ENCODE measurements around the gene RFC3. TPM values are rescaled to one million over a fixed set of nuclear protein-coding genes. Genes with fewer than 3 reads are reported as not detected.

The RFC3 gene
- total RNA-seq, 1 donor from 2014 or later = 82.7 TPM

DNA sequence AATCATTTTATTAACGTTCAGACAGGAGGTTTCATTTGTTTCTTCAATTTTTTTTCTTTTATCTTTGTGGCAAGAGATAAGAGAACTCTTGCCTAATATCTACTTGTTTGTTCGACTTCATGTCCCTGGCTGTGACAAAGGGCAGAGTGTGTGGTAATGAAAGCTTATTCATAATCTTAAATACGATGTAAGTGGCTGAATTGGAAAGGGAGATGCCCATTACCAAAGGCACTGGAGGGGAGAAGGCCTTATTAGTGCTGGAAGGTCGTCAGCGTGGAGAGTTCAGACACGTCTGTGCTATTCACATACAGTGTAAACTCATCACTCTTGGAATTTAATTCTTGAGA is 54.0 kb downstream of the RFC3 start:
- no peak overlapping the region for H3K4me2 ChIP-seq
- H3K4me3 ChIP-seq = no peak overlapping the region
- no peaks in the 10 kb centered on the region for H3F3A ChIP-seq (ENCODE audit: low read depth)
- Mint-ChIP-seq H3K9me3 (peaks cover 3% of the 10 kb centered on the region), H3K4me3 (no peak overlapping the region), H3K27me3 (ENCODE audit: insufficient read depth, low read depth) (peaks cover 2% of the 10 kb centered on the region), H3K4me1 (peaks cover 21% of the 10 kb centered on the region), H3K27ac (peak overlapping the region; percentile 17), H3K36me3 (peaks cover 13% of the 10 kb centered on the region)
- no peaks in the 10 kb centered on the region for H3K4me1 ChIP-seq
- no peaks in the 10 kb centered on the region for H3K36me3 ChIP-seq
- no peak overlapping the region for H3K27ac ChIP-seq
- H2AFZ ChIP-seq (replicated peaks) = no peak overlapping the region
- no peaks in the 10 kb centered on the region for H4K20me1 ChIP-seq (ENCODE audit: low read depth)
- H3K9me3 ChIP-seq (ENCODE audit: low read depth) = no peaks in the 10 kb centered on the region
- no peak for DNase-seq (ENCODE audit: low spot score)
- TF ChIP-seq, protein P1, sequence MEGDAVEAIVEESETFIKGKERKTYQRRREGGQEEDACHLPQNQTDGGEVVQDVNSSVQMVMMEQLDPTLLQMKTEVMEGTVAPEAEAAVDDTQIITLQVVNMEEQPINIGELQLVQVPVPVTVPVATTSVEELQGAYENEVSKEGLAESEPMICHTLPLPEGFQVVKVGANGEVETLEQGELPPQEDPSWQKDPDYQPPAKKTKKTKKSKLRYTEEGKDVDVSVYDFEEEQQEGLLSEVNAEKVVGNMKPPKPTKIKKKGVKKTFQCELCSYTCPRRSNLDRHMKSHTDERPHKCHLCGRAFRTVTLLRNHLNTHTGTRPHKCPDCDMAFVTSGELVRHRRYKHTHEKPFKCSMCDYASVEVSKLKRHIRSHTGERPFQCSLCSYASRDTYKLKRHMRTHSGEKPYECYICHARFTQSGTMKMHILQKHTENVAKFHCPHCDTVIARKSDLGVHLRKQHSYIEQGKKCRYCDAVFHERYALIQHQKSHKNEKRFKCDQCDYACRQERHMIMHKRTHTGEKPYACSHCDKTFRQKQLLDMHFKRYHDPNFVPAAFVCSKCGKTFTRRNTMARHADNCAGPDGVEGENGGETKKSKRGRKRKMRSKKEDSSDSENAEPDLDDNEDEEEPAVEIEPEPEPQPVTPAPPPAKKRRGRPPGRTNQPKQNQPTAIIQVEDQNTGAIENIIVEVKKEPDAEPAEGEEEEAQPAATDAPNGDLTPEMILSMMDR (IDR thresholded peaks at IDR 0.05) = no peak
- TF ChIP-seq EZH2phosphoT487 (IDR thresholded peaks at IDR 0.05) (no peak), EZH2 (IDR thresholded peaks at IDR 0.05) (no peak)
- H3K9ac ChIP-seq = no peak overlapping the region
- H3K27me3 ChIP-seq = no peaks in the 10 kb centered on the region
- no peaks in the 10 kb centered on the region for H3K79me2 ChIP-seq (ENCODE audit: low read depth)

DNA sequence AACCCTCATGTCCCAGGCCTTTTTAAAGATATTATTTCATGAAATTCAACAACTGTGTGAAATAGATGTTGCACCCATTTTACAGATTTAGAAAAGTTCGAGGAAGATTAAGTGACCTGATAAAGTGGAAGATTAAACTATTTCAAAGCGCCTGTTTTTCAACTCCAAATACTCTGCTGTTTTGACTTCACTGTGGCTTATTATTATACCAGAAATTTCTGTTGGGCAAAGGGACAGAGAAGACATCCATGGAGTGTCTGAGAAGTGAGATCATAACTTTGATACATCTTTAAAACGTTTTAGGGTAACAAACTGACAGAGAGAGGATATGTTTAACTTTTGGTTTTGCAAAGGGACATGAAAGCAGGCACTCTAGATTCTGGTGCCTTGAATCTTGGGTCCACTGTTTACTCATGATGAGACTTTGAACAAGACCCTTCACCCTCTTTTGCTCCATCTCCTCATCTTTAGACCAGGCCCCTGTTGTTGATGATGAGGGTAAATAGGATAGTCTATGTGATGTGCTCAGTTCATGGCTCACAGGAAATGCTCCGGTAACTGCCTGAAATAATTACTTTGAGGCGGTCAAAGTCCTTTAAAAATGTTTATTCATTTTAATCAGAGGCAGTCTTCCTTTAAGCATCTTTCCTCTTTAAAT is 55.4 kb downstream of the RFC3 start:
- Mint-ChIP-seq H3K9me3 (no peaks in the 10 kb centered on the region), H3K27ac (no peak overlapping the region), H3K27me3 (ENCODE audit: insufficient read depth, low read depth) (peaks cover 2% of the 10 kb centered on the region), H3K36me3 (peaks cover 5% of the 10 kb centered on the region), H3K4me1 (peaks cover 23% of the 10 kb centered on the region), H3K4me3 (no peak overlapping the region)
- Histone ChIP-seq H3F3A (ENCODE audit: low read depth) (no peaks in the 10 kb centered on the region), H3K4me2 (no peak overlapping the region), H3K9me3 (ENCODE audit: low read depth) (no peaks in the 10 kb centered on the region), H4K20me1 (ENCODE audit: low read depth) (no peaks in the 10 kb centered on the region), H3K79me2 (ENCODE audit: low read depth) (no peaks in the 10 kb centered on the region), H2AFZ (replicated peaks) (no peak overlapping the region), H3K9ac (no peak overlapping the region), H3K27ac (no peak overlapping the region), H3K27me3 (no peaks in the 10 kb centered on the region), H3K36me3 (no peaks in the 10 kb centered on the region), H3K4me1 (no peaks in the 10 kb centered on the region), H3K4me3 (no peak overlapping the region)
- DNase-seq (ENCODE audit: low spot score) = no peak
- TF ChIP-seq, protein P1 (IDR thresholded peaks at IDR 0.05) = no peak
- no peak for TF ChIP-seq EZH2 (IDR thresholded peaks at IDR 0.05)
- no peak for TF ChIP-seq EZH2phosphoT487 (IDR thresholded peaks at IDR 0.05)

DNA sequence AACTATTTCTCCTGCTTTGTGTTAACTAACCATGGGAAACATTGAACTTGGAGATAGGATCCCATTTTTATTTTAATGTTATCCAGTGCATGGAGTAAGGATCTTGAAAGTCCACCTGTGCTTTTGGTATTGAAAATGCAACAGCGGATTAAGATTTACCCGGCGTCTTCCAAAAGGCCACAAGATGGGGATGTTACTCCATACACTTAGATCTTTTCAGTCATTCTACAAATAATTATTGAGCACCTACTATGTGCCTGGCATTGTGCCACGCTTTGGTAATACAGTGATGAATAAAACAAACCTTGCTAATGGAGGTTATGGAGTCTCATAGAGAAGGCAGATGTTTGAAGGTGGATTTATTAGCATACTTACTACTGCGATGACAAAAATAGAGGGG is 56.9 kb downstream of the RFC3 start:
- no peaks in the 10 kb centered on the region for H3K9me3 Mint-ChIP-seq
- Histone ChIP-seq H3K4me2 (no peak overlapping the region), H3K27me3 (no peaks in the 10 kb centered on the region), H3K4me3 (no peak overlapping the region), H3K36me3 (no peaks in the 10 kb centered on the region), H3K9ac (no peak overlapping the region), H3K27ac (no peak overlapping the region), H3K9me3 (ENCODE audit: low read depth) (no peaks in the 10 kb centered on the region), H3K79me2 (ENCODE audit: low read depth) (no peaks in the 10 kb centered on the region), H3K4me1 (no peaks in the 10 kb centered on the region), H4K20me1 (ENCODE audit: low read depth) (no peaks in the 10 kb centered on the region), H3F3A (ENCODE audit: low read depth) (no peaks in the 10 kb centered on the region), H2AFZ (replicated peaks) (no peak overlapping the region)
- H3K27ac Mint-ChIP-seq = no peak overlapping the region
- H3K36me3 Mint-ChIP-seq = peaks cover 6% of the 10 kb centered on the region
- no peak for TF ChIP-seq EZH2phosphoT487 (IDR thresholded peaks at IDR 0.05)
- TF ChIP-seq, protein P1 (IDR thresholded peaks at IDR 0.05) = peak; percentile 35
- TF ChIP-seq EZH2 (IDR thresholded peaks at IDR 0.05) = no peak
- H3K4me1 Mint-ChIP-seq = peaks cover 23% of the 10 kb centered on the region
- H3K4me3 Mint-ChIP-seq = no peak overlapping the region
- no peak for DNase-seq (ENCODE audit: low spot score)
- peaks cover 2% of the 10 kb centered on the region for H3K27me3 Mint-ChIP-seq (ENCODE audit: insufficient read depth, low read depth)

All from neural progenitor cell (in vitro differentiated cells).